H9 (cell line): Measurements from ENCODE around the gene CCL3. TPM values are rescaled to one million over a fixed set of nuclear protein-coding genes. Genes with fewer than 3 reads are reported as not detected.

Experiments used
- DNase-seq: peaks from one replicate; pipeline ENCODE4 v3.0.0-alpha.2; 2017
- H2AFZ ChIP-seq: one replicate; pipeline ENCODE4 v1.6.1; 2013; ENCODE audit warnings: mild to moderate bottlenecking, low read length, control low read depth, moderate library complexity
- H2AK5ac ChIP-seq: 2 replicates; pipeline ENCODE4 v1.6.1; 2013; ENCODE audit warnings: low read length, control low read depth, mixed read lengths; ENCODE audit not compliant: insufficient read length
- H2BK120ac ChIP-seq: one replicate; pipeline ENCODE4 v1.6.1; 2013; ENCODE audit warnings: low read depth, mild to moderate bottlenecking, low read length, control low read depth, inconsistent platforms; ENCODE audit not compliant: poor library complexity, severe bottlenecking
- H2BK12ac ChIP-seq: 2 replicates; pipeline ENCODE4 v1.6.1; 2013; ENCODE audit warnings: low read length, control low read depth, mixed read lengths, low read depth; ENCODE audit not compliant: insufficient read length
- H2BK15ac ChIP-seq: 2 replicates; pipeline ENCODE4 v1.6.1; 2013; ENCODE audit warnings: low read depth, low read length, control low read depth
- H2BK20ac ChIP-seq: one replicate; pipeline ENCODE4 v1.6.1; 2013; ENCODE audit warnings: low read depth, mild to moderate bottlenecking, low read length, control low read depth, inconsistent platforms; ENCODE audit not compliant: poor library complexity, severe bottlenecking
- H2BK5ac ChIP-seq: 2 replicates; pipeline ENCODE4 v1.6.1; 2013; ENCODE audit warnings: low read length, control low read depth, mixed read lengths; ENCODE audit not compliant: insufficient read length
- H3K14ac ChIP-seq: 2 replicates; pipeline ENCODE4 v1.6.1; 2013; ENCODE audit warnings: low read length, control low read depth; ENCODE audit not compliant: insufficient read depth
- H3K18ac ChIP-seq: 2 replicates; pipeline ENCODE4 v1.6.1; 2013; ENCODE audit warnings: low read depth, mild to moderate bottlenecking, mixed read lengths, low read length, control low read depth; ENCODE audit not compliant: insufficient read length
- H3K23ac ChIP-seq: 2 replicates; pipeline ENCODE4 v1.6.1; 2013; ENCODE audit warnings: low read length, control low read depth, mixed read lengths, low read depth; ENCODE audit not compliant: insufficient read length
- H3K23me2 ChIP-seq: 2 replicates; pipeline ENCODE4 v1.6.1; 2013; ENCODE audit warnings: low read depth, mild to moderate bottlenecking, mixed read lengths, low read length, control low read depth; ENCODE audit not compliant: insufficient read length, poor library complexity, severe bottlenecking
- H3K27ac ChIP-seq: 2 replicates; pipeline ENCODE4 v1.5.1; 2013; ENCODE audit warnings: low read length, control low read depth, mixed read lengths, low read depth; ENCODE audit not compliant: insufficient read length
- H3K27me3 ChIP-seq: 2 replicates; pipeline ENCODE4 v1.6.1; 2013; ENCODE audit warnings: low read length, control low read depth, inconsistent platforms; ENCODE audit not compliant: insufficient read depth
- H3K4ac ChIP-seq: 2 replicates; pipeline ENCODE4 v1.6.1; 2013; ENCODE audit warnings: low read depth, mild to moderate bottlenecking, control low read depth, inconsistent platforms, low read length, moderate library complexity
- H3K4me1 ChIP-seq: 2 replicates; pipeline ENCODE4 v1.6.1; 2013; ENCODE audit warnings: low read length, control low read depth, inconsistent platforms; ENCODE audit not compliant: insufficient read depth
- H3K4me2 ChIP-seq: 2 replicates; pipeline ENCODE4 v1.6.1; 2013; ENCODE audit warnings: low read length, control low read depth, mixed read lengths; ENCODE audit not compliant: insufficient read length, insufficient read depth
- H3K56ac ChIP-seq: 2 replicates; pipeline ENCODE4 v1.6.1; 2013; ENCODE audit warnings: low read depth, mild to moderate bottlenecking, mixed read lengths, low read length, control low read depth; ENCODE audit not compliant: insufficient read length
- H3K79me1 ChIP-seq: 2 replicates; pipeline ENCODE4 v1.6.1; 2013; ENCODE audit warnings: low read depth, mild to moderate bottlenecking, moderate library complexity, low read length, control low read depth, inconsistent platforms; ENCODE audit not compliant: insufficient read depth, poor library complexity, severe bottlenecking
- H3K79me2 ChIP-seq: 2 replicates; pipeline ENCODE4 v1.6.1; 2013; ENCODE audit warnings: low read length, control low read depth, inconsistent platforms; ENCODE audit not compliant: insufficient read depth
- H3K9ac ChIP-seq: 2 replicates; pipeline ENCODE4 v1.6.1; 2013; ENCODE audit warnings: low read length, control low read depth, mixed read lengths; ENCODE audit not compliant: insufficient read length; ENCODE audit errors: extremely low read depth
- H3K9me3 ChIP-seq: one replicate; pipeline ENCODE4 v1.6.1; 2013; ENCODE audit warnings: low read depth, low read length, inconsistent platforms; ENCODE audit not compliant: control insufficient read depth
- H3T11ph ChIP-seq: one replicate; pipeline ENCODE4 v1.6.1; 2013; ENCODE audit warnings: mild to moderate bottlenecking, low read length, control low read depth, inconsistent platforms
- H4K20me1 ChIP-seq: one replicate; pipeline ENCODE4 v1.6.1; 2013; ENCODE audit not compliant: control insufficient read depth, insufficient read length, insufficient read depth
- H4K5ac ChIP-seq: 2 replicates; pipeline ENCODE4 v1.6.1; 2013; ENCODE audit warnings: low read depth, mild to moderate bottlenecking, mixed read lengths, low read length, control low read depth; ENCODE audit not compliant: insufficient read length
- H4K8ac ChIP-seq: replicated peaks from 2 replicates; pipeline ENCODE4 v1.6.1; 2013; ENCODE audit warnings: low read length, control low read depth, mixed read lengths, low read depth; ENCODE audit not compliant: insufficient read length
- H4K91ac ChIP-seq: 2 replicates; pipeline ENCODE4 v1.6.1; 2013; ENCODE audit warnings: low read depth, mild to moderate bottlenecking, moderate library complexity, mixed read lengths, low read length, control low read depth; ENCODE audit not compliant: insufficient read length
- H3K27ac Mint-ChIP-seq, 3 experiments: 2 replicates in 2 of 3; 3 replicates in 1 of 3; pipeline ENCODE4 v1.8.0; 2020 to 2021; ENCODE audit warnings: mixed read lengths in 3 of 3, mild to moderate bottlenecking in 1 of 3, moderate library complexity in 1 of 3
- H3K27me3 Mint-ChIP-seq: 2 replicates; pipeline ENCODE4 v1.8.0; 2021; ENCODE audit warnings: low read depth, mild to moderate bottlenecking, moderate library complexity, mixed read lengths
- H3K36me3 Mint-ChIP-seq, 3 experiments: 2 replicates in 2 of 3; 3 replicates in 1 of 3; pipeline ENCODE4 v1.8.0; 2020 to 2021; ENCODE audit warnings: low read depth in 3 of 3, mixed read lengths in 3 of 3; ENCODE audit not compliant: insufficient read depth in 1 of 3
- H3K4me1 Mint-ChIP-seq, 2 experiments: 2 replicates each; pipeline ENCODE4 v1.8.0; 2020; ENCODE audit warnings: mixed read lengths in 2 of 2
- H3K4me3 Mint-ChIP-seq, 2 experiments: 2 replicates in 1 of 2; 3 replicates in 1 of 2; pipeline ENCODE4 v1.8.0; 2020 to 2021; ENCODE audit warnings: mild to moderate bottlenecking in 2 of 2, mixed read lengths in 2 of 2, moderate library complexity in 1 of 2
- H3K9me3 Mint-ChIP-seq, 2 experiments: 2 replicates in 1 of 2; 3 replicates in 1 of 2; pipeline ENCODE4 v1.8.0; 2020; ENCODE audit warnings: mild to moderate bottlenecking in 2 of 2, mixed read lengths in 2 of 2, moderate library complexity in 1 of 2
- WGBS: extraction: QIAGEN DNeasy Blood & Tissue Kit; methylation state at CpG from one replicate; pipeline ENCODE4 v1.1.7; 2013; ENCODE audit warnings: missing lambda C conversion rate, low lambda C conversion rate, mixed read lengths; ENCODE audit not compliant: insufficient read length; ENCODE audit errors: extremely low coverage; 5-methylcytosine and 5-hydroxymethylcytosine counted together
- total RNA-seq: library from RNA; stranded (reverse); gene quantifications from 2 replicates; pipeline ENCODE4 v1.2.1, GENCODE V29; 2021
- TF ChIP-seq, protein P1 (sequence below): fragments of 200-600 bp; sonication (generic); conservative IDR thresholded peaks from 3 replicates; pipeline ENCODE4 v1.8.0; 2021; ENCODE audit warnings: antibody characterized with exemption, mild to moderate bottlenecking

CCL3 gene
- total RNA-seq, 1 experiment from 2014 or later, result not detected

DNA sequence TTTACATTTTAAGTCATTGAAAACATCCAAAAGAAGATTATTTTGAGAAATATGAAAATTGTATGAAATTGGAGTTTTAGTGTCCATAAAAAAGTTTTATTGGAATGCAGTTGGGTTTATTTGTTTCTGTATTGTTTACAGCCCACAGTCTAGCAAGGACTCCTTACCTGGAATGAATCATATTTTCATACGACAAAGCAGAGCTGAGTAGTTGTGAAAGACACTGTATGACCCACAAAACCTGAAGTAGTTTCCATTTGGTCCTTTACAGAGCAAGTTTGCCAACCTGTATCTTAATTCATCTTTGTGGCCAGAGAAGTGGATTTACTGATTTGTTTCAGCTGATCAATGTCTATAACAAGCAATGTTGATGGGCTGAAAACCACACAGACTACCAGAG is 15.6 kb downstream of the CCL3 start:
- no peaks in the 10 kb centered on the region for H3K23me2 ChIP-seq
- H2AFZ ChIP-seq, result no peak overlapping the region
- H3K4me3 Mint-ChIP-seq, result no peak overlapping the region
- no peak overlapping the region for H2BK12ac ChIP-seq
- H3K23ac ChIP-seq, result no peak overlapping the region
- H2BK5ac ChIP-seq, result no peak overlapping the region
- TF ChIP-seq, protein P1, sequence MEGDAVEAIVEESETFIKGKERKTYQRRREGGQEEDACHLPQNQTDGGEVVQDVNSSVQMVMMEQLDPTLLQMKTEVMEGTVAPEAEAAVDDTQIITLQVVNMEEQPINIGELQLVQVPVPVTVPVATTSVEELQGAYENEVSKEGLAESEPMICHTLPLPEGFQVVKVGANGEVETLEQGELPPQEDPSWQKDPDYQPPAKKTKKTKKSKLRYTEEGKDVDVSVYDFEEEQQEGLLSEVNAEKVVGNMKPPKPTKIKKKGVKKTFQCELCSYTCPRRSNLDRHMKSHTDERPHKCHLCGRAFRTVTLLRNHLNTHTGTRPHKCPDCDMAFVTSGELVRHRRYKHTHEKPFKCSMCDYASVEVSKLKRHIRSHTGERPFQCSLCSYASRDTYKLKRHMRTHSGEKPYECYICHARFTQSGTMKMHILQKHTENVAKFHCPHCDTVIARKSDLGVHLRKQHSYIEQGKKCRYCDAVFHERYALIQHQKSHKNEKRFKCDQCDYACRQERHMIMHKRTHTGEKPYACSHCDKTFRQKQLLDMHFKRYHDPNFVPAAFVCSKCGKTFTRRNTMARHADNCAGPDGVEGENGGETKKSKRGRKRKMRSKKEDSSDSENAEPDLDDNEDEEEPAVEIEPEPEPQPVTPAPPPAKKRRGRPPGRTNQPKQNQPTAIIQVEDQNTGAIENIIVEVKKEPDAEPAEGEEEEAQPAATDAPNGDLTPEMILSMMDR, result no peak
- H3K9me3 Mint-ChIP-seq, result no peaks in the 10 kb centered on the region
- H3K27ac Mint-ChIP-seq, result no peak overlapping the region
- H3K14ac ChIP-seq, result no peak overlapping the region
- no peak overlapping the region for H2AK5ac ChIP-seq
- no peak overlapping the region for H3K4me2 ChIP-seq
- H3K79me1 ChIP-seq, result no peaks in the 10 kb centered on the region
- H3K27me3 ChIP-seq, result no peaks in the 10 kb centered on the region
- no CpG with 5 or more reads among the region's 1 CpG for WGBS
- no peak overlapping the region for H3K4ac ChIP-seq
- no peak overlapping the region for H3K56ac ChIP-seq
- no peak overlapping the region for H3K9ac ChIP-seq
- H3K27me3 Mint-ChIP-seq, result peaks cover 2% of the 10 kb centered on the region
- no peak overlapping the region for H4K5ac ChIP-seq
- no peak overlapping the region for H3K27ac ChIP-seq
- H2BK15ac ChIP-seq, result no peak overlapping the region
- no peaks in the 10 kb centered on the region for H3K79me2 ChIP-seq
- no peak overlapping the region for H2BK20ac ChIP-seq
- 0 out of 7 replicates have a peak, but pooled peaks cover 0 to 2% (median 0%) of the 10 kb centered on the region in 3 experiments for H3K36me3 Mint-ChIP-seq
- H3K18ac ChIP-seq, result no peak overlapping the region
- H4K8ac ChIP-seq, result no peak overlapping the region
- H3T11ph ChIP-seq, result no peak overlapping the region
- H4K20me1 ChIP-seq, result no peaks in the 10 kb centered on the region
- H3K4me1 Mint-ChIP-seq, result peaks cover 4% of the 10 kb centered on the region in 2 experiments; a peak in 2 of 4 replicates
- DNase-seq, result no peak
- no peak overlapping the region for H4K91ac ChIP-seq
- H3K4me1 ChIP-seq, result no peaks in the 10 kb centered on the region
- H3K9me3 ChIP-seq, result no peaks in the 10 kb centered on the region
- H2BK120ac ChIP-seq, result no peak overlapping the region
